Measurements from ENCODE around the gene ORC4.

ORC4 gene

DNA sequence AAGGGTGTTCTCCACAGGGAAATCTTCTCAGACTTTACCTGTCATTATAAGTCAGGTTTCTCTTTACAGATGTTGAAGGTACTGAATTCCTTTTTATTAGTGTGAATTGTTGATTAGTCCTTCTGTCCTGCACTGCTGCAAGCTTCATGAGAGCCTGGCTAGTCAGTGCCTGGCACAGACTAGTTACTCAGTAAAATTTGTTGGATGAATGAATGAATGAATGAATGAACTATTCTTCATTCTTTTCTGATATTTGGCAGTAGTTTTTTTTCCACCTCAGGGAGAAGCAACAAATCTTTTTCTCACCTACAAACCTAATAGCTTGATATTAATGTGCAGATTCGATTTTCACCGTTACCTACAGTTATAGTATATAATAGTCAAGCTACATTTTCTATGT is 111.4 kb downstream of the ORC4 start:
- DNase-seq (ENCODE audit: extremely low read depth, low read depth): no peak
- TF ChIP-seq, protein P1, sequence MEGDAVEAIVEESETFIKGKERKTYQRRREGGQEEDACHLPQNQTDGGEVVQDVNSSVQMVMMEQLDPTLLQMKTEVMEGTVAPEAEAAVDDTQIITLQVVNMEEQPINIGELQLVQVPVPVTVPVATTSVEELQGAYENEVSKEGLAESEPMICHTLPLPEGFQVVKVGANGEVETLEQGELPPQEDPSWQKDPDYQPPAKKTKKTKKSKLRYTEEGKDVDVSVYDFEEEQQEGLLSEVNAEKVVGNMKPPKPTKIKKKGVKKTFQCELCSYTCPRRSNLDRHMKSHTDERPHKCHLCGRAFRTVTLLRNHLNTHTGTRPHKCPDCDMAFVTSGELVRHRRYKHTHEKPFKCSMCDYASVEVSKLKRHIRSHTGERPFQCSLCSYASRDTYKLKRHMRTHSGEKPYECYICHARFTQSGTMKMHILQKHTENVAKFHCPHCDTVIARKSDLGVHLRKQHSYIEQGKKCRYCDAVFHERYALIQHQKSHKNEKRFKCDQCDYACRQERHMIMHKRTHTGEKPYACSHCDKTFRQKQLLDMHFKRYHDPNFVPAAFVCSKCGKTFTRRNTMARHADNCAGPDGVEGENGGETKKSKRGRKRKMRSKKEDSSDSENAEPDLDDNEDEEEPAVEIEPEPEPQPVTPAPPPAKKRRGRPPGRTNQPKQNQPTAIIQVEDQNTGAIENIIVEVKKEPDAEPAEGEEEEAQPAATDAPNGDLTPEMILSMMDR (IDR thresholded peaks at IDR 0.05; ENCODE audit: low read depth, low read length, missing control alignments): no peak
- no peak overlapping the region for H3K4me3 ChIP-seq (replicated peaks; ENCODE audit: low read depth, low read length)

DNA sequence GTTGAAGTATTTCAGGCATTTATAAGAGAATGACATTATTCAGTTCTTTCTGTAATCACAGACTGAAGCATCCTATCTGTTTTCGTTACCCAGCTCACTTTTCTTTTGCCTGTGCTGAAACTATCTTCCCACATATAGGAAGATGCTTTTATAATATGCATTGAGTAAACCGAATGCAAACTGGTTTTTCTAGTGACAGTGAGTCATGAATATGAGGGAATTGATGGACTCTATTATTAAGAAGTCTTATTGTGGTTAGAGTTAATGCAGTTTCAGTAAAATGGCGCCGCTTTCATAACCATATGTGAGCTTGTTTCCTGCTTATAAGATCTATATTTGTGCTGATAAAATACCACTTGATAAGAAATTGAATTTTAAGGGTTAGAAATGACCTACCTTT is 116.5 kb downstream of the ORC4 start:
- H3K4me3 ChIP-seq (replicated peaks; ENCODE audit: low read depth, low read length): no peak overlapping the region
- DNase-seq (ENCODE audit: extremely low read depth, low read depth): no peak
- TF ChIP-seq, protein P1 (IDR thresholded peaks at IDR 0.05; ENCODE audit: low read depth, low read length, missing control alignments): no peak

DNA sequence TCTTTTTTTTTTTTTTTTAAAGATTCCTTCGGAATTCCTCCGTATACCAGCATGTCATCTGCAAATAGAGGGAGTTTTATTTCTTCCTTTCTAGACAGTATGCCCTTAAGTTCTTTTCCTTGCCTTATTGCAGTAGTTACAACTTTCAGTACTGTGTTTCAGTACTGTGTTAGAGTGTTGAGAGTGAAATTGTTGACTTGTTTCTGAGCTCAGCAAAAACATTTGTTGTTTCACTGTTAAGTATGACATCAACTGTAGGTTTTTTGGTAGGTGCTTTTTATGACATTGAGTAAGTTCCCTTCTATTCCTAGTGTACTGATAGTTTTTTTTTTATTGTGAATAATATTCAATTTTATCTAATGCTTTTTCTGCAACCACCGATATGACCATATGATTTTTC is 131.9 kb downstream of the ORC4 start:
- TF ChIP-seq, protein P1 (IDR thresholded peaks at IDR 0.05; ENCODE audit: low read depth, low read length, missing control alignments): no peak
- no peak for DNase-seq (ENCODE audit: extremely low read depth, low read depth)
- no peak overlapping the region for H3K4me3 ChIP-seq (replicated peaks; ENCODE audit: low read depth, low read length)

DNA sequence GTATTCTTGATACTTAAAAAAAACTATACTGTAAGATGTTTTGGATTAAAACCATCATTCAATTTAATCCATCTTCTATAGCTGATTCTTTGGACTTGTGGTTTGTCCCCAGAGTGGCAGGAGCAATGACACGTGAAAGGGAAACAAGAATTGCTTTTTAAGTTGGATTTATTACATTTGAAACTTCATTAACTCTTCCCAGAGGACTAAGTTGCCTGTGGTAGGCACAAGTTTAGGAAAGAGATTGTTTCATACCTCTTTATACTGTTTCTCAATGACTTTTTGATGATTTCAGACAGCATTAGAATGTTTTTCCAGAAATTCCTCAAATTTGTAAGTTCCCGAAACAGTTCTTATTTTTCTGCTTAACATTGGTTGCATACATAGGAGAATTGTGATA is 134.4 kb downstream of the ORC4 start:
- H3K4me3 ChIP-seq (replicated peaks; ENCODE audit: low read depth, low read length): no peak overlapping the region
- TF ChIP-seq, protein P1 (IDR thresholded peaks at IDR 0.05; ENCODE audit: low read depth, low read length, missing control alignments): no peak

DNA sequence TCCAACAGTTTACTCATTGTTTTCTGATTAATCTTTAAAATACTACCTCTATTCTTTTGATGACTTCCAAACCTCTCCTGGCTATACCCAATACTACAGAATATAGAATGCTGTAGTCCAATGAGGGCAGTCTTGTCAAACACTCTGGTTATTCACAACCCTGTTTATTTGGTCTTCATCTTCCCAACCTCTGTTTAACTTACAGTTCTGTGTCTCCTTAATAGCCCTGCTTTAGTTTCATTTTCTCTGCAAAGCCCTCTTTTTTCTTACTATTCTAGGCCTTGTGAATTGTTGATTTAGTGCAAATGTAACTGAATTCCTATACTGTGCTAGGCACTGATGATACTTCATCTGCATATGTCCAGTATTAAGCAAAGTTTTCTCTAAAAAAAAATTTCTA is 135.7 kb downstream of the ORC4 start:
- no peak overlapping the region for H3K4me3 ChIP-seq (replicated peaks; ENCODE audit: low read depth, low read length)
- TF ChIP-seq, protein P1 (IDR thresholded peaks at IDR 0.05; ENCODE audit: low read depth, low read length, missing control alignments): no peak
- DNase-seq (ENCODE audit: extremely low read depth, low read depth): no peak

More for the DNA sequence above, 134.4 kb downstream of the ORC4 start:
- no peak for DNase-seq (ENCODE audit: extremely low read depth, low read depth)

DNA sequence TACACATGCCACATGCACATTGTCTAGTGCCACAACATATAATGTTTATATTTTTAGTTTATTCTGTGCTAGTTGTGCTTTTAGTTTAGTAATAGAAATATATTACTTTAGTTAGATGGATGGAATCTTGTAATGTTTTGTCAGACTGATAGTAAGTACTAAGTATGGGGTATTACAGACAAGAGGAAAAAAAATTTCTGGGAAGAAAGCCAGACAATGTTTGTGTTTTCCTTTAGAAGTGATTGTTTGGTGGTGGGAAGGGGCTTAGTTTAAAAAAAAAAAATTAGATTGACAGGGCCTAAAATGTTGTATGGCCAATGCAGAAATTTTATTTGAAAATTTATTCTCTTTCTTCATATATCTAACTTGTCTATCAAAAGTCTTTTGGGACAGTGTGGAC is 137.9 kb downstream of the ORC4 start:
- TF ChIP-seq, protein P1 (IDR thresholded peaks at IDR 0.05; ENCODE audit: low read depth, low read length, missing control alignments): no peak
- no peak for DNase-seq (ENCODE audit: extremely low read depth, low read depth)
- no peak overlapping the region for H3K4me3 ChIP-seq (replicated peaks; ENCODE audit: low read depth, low read length)

Data from HFF-Myc (cell line).